Liver (tissue), 3 donors: ENCODE data around the gene PREX1.

Experiments used
- FOXA1 ChIP-seq: IDR thresholded peaks from 2 replicates; pipeline ENCODE4 v1.6.1; 2016; ENCODE audit warnings: antibody characterized with exemption
- FOXA2 ChIP-seq: IDR thresholded peaks from 2 replicates; pipeline ENCODE4 v1.6.1; 2016; ENCODE audit warnings: antibody characterized with exemption
- RAD21 ChIP-seq, 2 donors: IDR thresholded peaks; 2 replicates each; pipeline ENCODE4 v1.6.1; 2016; ENCODE audit warnings: antibody characterized with exemption in 2 of 2, mild to moderate bottlenecking in 2 of 2
- YY1 ChIP-seq: IDR thresholded peaks from 2 replicates; pipeline ENCODE4 v1.6.1; 2016; ENCODE audit warnings: antibody characterized with exemption, mild to moderate bottlenecking
- TF ChIP-seq, protein P1 (sequence below): fragments of 150-350 bp; IDR thresholded peaks from 2 replicates; pipeline ENCODE4 v1.5.1; 2017; ENCODE audit warnings: improper control_type of control experiment, low read depth, low read length; ENCODE audit not compliant: missing input control
- TF ChIP-seq, protein P2 (sequence below): IDR thresholded peaks from 2 replicates; pipeline ENCODE4 v1.6.1; 2016; ENCODE audit warnings: antibody characterized with exemption, mild to moderate bottlenecking
- donor health status: healthy.
- donor health status: healthy.

- TF ChIP-seq, protein P1, sequence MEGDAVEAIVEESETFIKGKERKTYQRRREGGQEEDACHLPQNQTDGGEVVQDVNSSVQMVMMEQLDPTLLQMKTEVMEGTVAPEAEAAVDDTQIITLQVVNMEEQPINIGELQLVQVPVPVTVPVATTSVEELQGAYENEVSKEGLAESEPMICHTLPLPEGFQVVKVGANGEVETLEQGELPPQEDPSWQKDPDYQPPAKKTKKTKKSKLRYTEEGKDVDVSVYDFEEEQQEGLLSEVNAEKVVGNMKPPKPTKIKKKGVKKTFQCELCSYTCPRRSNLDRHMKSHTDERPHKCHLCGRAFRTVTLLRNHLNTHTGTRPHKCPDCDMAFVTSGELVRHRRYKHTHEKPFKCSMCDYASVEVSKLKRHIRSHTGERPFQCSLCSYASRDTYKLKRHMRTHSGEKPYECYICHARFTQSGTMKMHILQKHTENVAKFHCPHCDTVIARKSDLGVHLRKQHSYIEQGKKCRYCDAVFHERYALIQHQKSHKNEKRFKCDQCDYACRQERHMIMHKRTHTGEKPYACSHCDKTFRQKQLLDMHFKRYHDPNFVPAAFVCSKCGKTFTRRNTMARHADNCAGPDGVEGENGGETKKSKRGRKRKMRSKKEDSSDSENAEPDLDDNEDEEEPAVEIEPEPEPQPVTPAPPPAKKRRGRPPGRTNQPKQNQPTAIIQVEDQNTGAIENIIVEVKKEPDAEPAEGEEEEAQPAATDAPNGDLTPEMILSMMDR, result no peak
- TF ChIP-seq FOXA2 (no peak), RAD21 (IDR thresholded peaks at IDR 0.05) (no peak), FOXA1 (no peak), YY1 (no peak)
- TF ChIP-seq, protein P2, sequence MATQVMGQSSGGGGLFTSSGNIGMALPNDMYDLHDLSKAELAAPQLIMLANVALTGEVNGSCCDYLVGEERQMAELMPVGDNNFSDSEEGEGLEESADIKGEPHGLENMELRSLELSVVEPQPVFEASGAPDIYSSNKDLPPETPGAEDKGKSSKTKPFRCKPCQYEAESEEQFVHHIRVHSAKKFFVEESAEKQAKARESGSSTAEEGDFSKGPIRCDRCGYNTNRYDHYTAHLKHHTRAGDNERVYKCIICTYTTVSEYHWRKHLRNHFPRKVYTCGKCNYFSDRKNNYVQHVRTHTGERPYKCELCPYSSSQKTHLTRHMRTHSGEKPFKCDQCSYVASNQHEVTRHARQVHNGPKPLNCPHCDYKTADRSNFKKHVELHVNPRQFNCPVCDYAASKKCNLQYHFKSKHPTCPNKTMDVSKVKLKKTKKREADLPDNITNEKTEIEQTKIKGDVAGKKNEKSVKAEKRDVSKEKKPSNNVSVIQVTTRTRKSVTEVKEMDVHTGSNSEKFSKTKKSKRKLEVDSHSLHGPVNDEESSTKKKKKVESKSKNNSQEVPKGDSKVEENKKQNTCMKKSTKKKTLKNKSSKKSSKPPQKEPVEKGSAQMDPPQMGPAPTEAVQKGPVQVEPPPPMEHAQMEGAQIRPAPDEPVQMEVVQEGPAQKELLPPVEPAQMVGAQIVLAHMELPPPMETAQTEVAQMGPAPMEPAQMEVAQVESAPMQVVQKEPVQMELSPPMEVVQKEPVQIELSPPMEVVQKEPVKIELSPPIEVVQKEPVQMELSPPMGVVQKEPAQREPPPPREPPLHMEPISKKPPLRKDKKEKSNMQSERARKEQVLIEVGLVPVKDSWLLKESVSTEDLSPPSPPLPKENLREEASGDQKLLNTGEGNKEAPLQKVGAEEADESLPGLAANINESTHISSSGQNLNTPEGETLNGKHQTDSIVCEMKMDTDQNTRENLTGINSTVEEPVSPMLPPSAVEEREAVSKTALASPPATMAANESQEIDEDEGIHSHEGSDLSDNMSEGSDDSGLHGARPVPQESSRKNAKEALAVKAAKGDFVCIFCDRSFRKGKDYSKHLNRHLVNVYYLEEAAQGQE, result no peak
Measured at GRCh38 chr20:48719598-48720255, 108.1 kb downstream of the PREX1 start.
